Measurements from ENCODE around the gene MAPKBP1. TPM values are rescaled to one million over a fixed set of nuclear protein-coding genes. Genes with fewer than 3 reads are reported as not detected.

The MAPKBP1 gene
- polyA plus RNA-seq, 1 donor from 2014 or later: 30.3 TPM

DNA sequence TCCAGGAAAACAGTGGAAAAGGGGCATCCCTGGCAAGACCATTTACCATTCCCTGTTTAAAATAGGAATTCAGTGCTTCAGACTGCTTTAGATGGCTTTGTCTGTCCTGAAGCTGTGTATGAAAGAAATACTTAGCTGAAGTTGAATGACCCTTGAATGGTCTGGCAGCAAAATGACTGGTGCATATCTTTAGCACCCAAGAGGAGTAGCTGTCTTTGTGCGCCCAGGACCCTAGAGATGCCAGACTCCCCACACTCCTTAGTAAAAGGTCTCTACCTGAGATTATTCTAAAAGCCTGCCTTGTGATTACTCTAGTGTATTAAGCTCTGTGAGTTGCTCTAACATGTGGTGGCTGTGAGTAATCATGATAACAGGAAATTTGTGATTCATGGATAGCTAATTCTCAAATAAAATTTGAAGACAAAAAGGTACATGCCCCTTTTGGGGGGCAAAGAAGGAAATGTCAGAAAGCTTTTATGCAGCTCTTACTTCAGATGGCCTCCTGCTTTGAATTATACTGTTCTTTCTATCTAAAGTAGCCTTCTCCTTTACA is 3.2 kb downstream of the MAPKBP1 start:
- Histone ChIP-seq H3K27ac (ENCODE audit: low read length) (no peak overlapping the region), H4K20me1 (ENCODE audit: insufficient read depth) (no peaks in the 10 kb centered on the region), H3K4me2 (ENCODE audit: low read length) (peak overlapping the region; percentile 43), H2AFZ (ENCODE audit: low read depth, low read length) (no peak overlapping the region), H3K9ac (ENCODE audit: low read length) (no peak overlapping the region), H3K79me2 (replicated peaks; ENCODE audit: insufficient read depth, low read length) (peaks cover 36% of the 10 kb centered on the region), H3K9me2 (ENCODE audit: insufficient read depth, low read length) (no peaks in the 10 kb centered on the region), H3F3A (ENCODE audit: insufficient read depth, low read length, poor library complexity, severe bottlenecking) (peaks cover 11% of the 10 kb centered on the region), H3K36me3 (ENCODE audit: insufficient read depth, low read length) (no peaks in the 10 kb centered on the region), H3K4me3 (ENCODE audit: low read length) (peak overlapping the region; percentile 81), H3K9me3 (ENCODE audit: low read length) (no peaks in the 10 kb centered on the region), H3K27me3 (ENCODE audit: insufficient read depth, low read depth, low read length) (no peaks in the 10 kb centered on the region)
- TF ChIP-seq MXI1 (conservative IDR thresholded peaks at IDR 0.05; ENCODE audit: poor library complexity, severe bottlenecking): no peak
- TF ChIP-seq, protein P1, sequence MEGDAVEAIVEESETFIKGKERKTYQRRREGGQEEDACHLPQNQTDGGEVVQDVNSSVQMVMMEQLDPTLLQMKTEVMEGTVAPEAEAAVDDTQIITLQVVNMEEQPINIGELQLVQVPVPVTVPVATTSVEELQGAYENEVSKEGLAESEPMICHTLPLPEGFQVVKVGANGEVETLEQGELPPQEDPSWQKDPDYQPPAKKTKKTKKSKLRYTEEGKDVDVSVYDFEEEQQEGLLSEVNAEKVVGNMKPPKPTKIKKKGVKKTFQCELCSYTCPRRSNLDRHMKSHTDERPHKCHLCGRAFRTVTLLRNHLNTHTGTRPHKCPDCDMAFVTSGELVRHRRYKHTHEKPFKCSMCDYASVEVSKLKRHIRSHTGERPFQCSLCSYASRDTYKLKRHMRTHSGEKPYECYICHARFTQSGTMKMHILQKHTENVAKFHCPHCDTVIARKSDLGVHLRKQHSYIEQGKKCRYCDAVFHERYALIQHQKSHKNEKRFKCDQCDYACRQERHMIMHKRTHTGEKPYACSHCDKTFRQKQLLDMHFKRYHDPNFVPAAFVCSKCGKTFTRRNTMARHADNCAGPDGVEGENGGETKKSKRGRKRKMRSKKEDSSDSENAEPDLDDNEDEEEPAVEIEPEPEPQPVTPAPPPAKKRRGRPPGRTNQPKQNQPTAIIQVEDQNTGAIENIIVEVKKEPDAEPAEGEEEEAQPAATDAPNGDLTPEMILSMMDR (IDR thresholded peaks at IDR 0.05; ENCODE audit: poor library complexity, severe bottlenecking): no peak
- no peak for TF ChIP-seq RAD21 (conservative IDR thresholded peaks at IDR 0.05)
- TF ChIP-seq, protein P2, sequence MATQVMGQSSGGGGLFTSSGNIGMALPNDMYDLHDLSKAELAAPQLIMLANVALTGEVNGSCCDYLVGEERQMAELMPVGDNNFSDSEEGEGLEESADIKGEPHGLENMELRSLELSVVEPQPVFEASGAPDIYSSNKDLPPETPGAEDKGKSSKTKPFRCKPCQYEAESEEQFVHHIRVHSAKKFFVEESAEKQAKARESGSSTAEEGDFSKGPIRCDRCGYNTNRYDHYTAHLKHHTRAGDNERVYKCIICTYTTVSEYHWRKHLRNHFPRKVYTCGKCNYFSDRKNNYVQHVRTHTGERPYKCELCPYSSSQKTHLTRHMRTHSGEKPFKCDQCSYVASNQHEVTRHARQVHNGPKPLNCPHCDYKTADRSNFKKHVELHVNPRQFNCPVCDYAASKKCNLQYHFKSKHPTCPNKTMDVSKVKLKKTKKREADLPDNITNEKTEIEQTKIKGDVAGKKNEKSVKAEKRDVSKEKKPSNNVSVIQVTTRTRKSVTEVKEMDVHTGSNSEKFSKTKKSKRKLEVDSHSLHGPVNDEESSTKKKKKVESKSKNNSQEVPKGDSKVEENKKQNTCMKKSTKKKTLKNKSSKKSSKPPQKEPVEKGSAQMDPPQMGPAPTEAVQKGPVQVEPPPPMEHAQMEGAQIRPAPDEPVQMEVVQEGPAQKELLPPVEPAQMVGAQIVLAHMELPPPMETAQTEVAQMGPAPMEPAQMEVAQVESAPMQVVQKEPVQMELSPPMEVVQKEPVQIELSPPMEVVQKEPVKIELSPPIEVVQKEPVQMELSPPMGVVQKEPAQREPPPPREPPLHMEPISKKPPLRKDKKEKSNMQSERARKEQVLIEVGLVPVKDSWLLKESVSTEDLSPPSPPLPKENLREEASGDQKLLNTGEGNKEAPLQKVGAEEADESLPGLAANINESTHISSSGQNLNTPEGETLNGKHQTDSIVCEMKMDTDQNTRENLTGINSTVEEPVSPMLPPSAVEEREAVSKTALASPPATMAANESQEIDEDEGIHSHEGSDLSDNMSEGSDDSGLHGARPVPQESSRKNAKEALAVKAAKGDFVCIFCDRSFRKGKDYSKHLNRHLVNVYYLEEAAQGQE (IDR thresholded peaks at IDR 0.05; ENCODE audit: borderline replicate concordance): no peak
- TF ChIP-seq EP300 (conservative IDR thresholded peaks at IDR 0.05; ENCODE audit: poor library complexity, severe bottlenecking): no peak
- no peak for TF ChIP-seq TAF1 (IDR thresholded peaks at IDR 0.05; ENCODE audit: low read depth)
- no peak for TF ChIP-seq SMC3 (conservative IDR thresholded peaks at IDR 0.05; ENCODE audit: poor library complexity)

- Histone ChIP-seq H3K4me3 (ENCODE audit: low read length) (peak overlapping the region; percentile 81), H3K4me2 (ENCODE audit: low read length) (no peak overlapping the region), H3K9me2 (ENCODE audit: insufficient read depth, low read length) (no peaks in the 10 kb centered on the region), H2AFZ (ENCODE audit: low read depth, low read length) (no peak overlapping the region), H3K9ac (ENCODE audit: low read length) (no peak overlapping the region), H3K27ac (ENCODE audit: low read length) (no peak overlapping the region), H3K79me2 (replicated peaks; ENCODE audit: insufficient read depth, low read length) (peaks cover 36% of the 10 kb centered on the region), H3K27me3 (ENCODE audit: insufficient read depth, low read depth, low read length) (no peaks in the 10 kb centered on the region), H3F3A (ENCODE audit: insufficient read depth, low read length, poor library complexity, severe bottlenecking) (peaks cover 3% of the 10 kb centered on the region), H3K9me3 (ENCODE audit: low read length) (no peaks in the 10 kb centered on the region), H3K36me3 (ENCODE audit: insufficient read depth, low read length) (no peaks in the 10 kb centered on the region), H4K20me1 (ENCODE audit: insufficient read depth) (no peaks in the 10 kb centered on the region)
- TF ChIP-seq MXI1 (conservative IDR thresholded peaks at IDR 0.05; ENCODE audit: poor library complexity, severe bottlenecking) (no peak), EZH2 (IDR thresholded peaks at IDR 0.05; ENCODE audit: borderline replicate concordance, insufficient read depth, low read length, poor library complexity, severe bottlenecking) (no peak), EP300 (conservative IDR thresholded peaks at IDR 0.05; ENCODE audit: poor library complexity, severe bottlenecking) (no peak), POLR2AphosphoS5 (IDR thresholded peaks at IDR 0.05) (no peak), RAD21 (conservative IDR thresholded peaks at IDR 0.05) (no peak), TAF1 (IDR thresholded peaks at IDR 0.05; ENCODE audit: low read depth) (no peak), SMC3 (conservative IDR thresholded peaks at IDR 0.05; ENCODE audit: poor library complexity) (no peak)
- TF ChIP-seq, protein P1 (IDR thresholded peaks at IDR 0.05; ENCODE audit: poor library complexity, severe bottlenecking): no peak
- TF ChIP-seq, protein P2 (IDR thresholded peaks at IDR 0.05; ENCODE audit: borderline replicate concordance): no peak
Observed at GRCh38 chr15:41778521-41778920, 4.2 kb downstream of the MAPKBP1 start.

All from neural cell (in vitro differentiated cells).